GM12878 (cell line): ENCODE results near the gene SLCO4A1. TPM values are rescaled to one million over a fixed set of nuclear protein-coding genes. Genes with fewer than 3 reads are reported as not detected.

Experiments
- ATAC-seq: fragments of 200-7000 bp; cut with Tn5 transposase; 3 replicates; pipeline ENCODE4 v1.9.1; 2020; ENCODE audit warnings: mild to moderate bottlenecking, moderate library complexity
- BruUV-seq: library from RNA; stranded (reverse); fragments of 400-500 nt; replicated peaks from 2 replicates; lab custom pipeline; 2021; lab: Mats Ljungman, UMichigan
- CTCF ChIA-PET: fragments of 300-600 bp; sonication (Branson Sonifier 250); formaldehyde crosslinking; extraction: SDS; loops from one replicate; lab custom pipeline; 2021; ENCODE audit warnings: inconsistent platforms; lab: Yijun Ruan, JAX
- POLR2A ChIA-PET: fragments of 350-600 bp; formaldehyde crosslinking; extraction: SDS; loops from one replicate; lab custom pipeline; 2021; ENCODE audit warnings: inconsistent platforms; lab: Charles Lee
- RAD21 ChIA-PET: fragments of 300-600 bp; sonication (Branson Sonifier 250); formaldehyde crosslinking; loops from one replicate; lab custom pipeline; 2023; ENCODE audit warnings: antibody characterized with exemption; ENCODE audit not compliant: unreplicated experiment; lab: Charles Lee
- SMC1A ChIA-PET: fragments of 300-600 bp; sonication (Branson Sonifier 250); formaldehyde crosslinking; loops from one replicate; lab custom pipeline; 2023; ENCODE audit not compliant: unreplicated experiment, uncharacterized antibody; lab: Charles Lee
- DNase-seq: peaks from one replicate; pipeline ENCODE4 v3.0.0-alpha.2; 2011; ENCODE audit warnings: low read depth, low spot score
- FAIRE-seq: peaks from 3 replicates; lab custom pipeline; 2011; peaks lifted over from hg19 to GRCh38; lab: Jason Lieb, UNC
- H2AFZ ChIP-seq: 2 replicates; pipeline ENCODE4 v1.6.0; 2011; ENCODE audit warnings: low read depth, low read length, control low read depth; ENCODE audit not compliant: control insufficient read depth
- H3K27ac ChIP-seq: 2 replicates; pipeline ENCODE4 v1.5.1; 2011; ENCODE audit warnings: control low read depth; ENCODE audit not compliant: control insufficient read depth, insufficient read depth
- H3K27me3 ChIP-seq, 2 experiments: replicated peaks in 1 of 2; 2 replicates each; pipeline versions ENCODE4 v1.6.0 to v1.6.1; 2011; ENCODE audit warnings: low read length in 1 of 2; ENCODE audit not compliant: control insufficient read depth in 2 of 2, insufficient read depth in 2 of 2
- H3K36me3 ChIP-seq, 2 experiments: 2 replicates each; pipeline ENCODE4 v1.5.1; 2011; ENCODE audit warnings: low read length in 1 of 2; ENCODE audit not compliant: control insufficient read depth in 2 of 2, insufficient read depth in 2 of 2
- H3K4me1 ChIP-seq: 2 replicates; pipeline ENCODE4 v1.6.1; 2011; ENCODE audit warnings: mild to moderate bottlenecking, low read length, moderate library complexity, mixed read lengths; ENCODE audit not compliant: control insufficient read depth, insufficient read depth
- H3K4me2 ChIP-seq: 2 replicates; pipeline ENCODE4 v1.6.0; 2011; ENCODE audit warnings: control low read depth; ENCODE audit not compliant: control insufficient read depth, insufficient read depth
- H3K4me3 ChIP-seq: fragments of 200-600 bp; sonication (generic); 2 replicates; pipeline ENCODE4 v1.5.1; 2016
- H3K79me2 ChIP-seq: 2 replicates; pipeline ENCODE4 v1.6.0; 2011; ENCODE audit warnings: low read length; ENCODE audit not compliant: control insufficient read depth, insufficient read depth
- H3K9ac ChIP-seq: 2 replicates; pipeline ENCODE4 v1.8.0; 2011; ENCODE audit warnings: low read length, control low read depth, mixed read lengths; ENCODE audit not compliant: control insufficient read depth, insufficient read depth
- H3K9me3 ChIP-seq: replicated peaks from 3 replicates; pipeline ENCODE4 v1.5.1; 2011; ENCODE audit warnings: mild to moderate bottlenecking, low read length; ENCODE audit not compliant: control insufficient read depth, insufficient read depth
- H4K20me1 ChIP-seq: 2 replicates; pipeline ENCODE4 v1.6.0; 2011; ENCODE audit not compliant: control insufficient read depth, insufficient read depth
- BACH1 ChIP-seq: fragments of 450-650 bp; IDR thresholded peaks from 2 replicates; pipeline ENCODE4 v1.6.1; 2017; ENCODE audit warnings: mild to moderate bottlenecking, borderline replicate concordance
- CBFB ChIP-seq: IDR thresholded peaks from 2 replicates; pipeline ENCODE4 v1.6.1; 2016; ENCODE audit warnings: antibody characterized with exemption, low read depth
- DPF2 ChIP-seq: fragments of 450-650 bp; IDR thresholded peaks from 2 replicates; pipeline ENCODE4 v1.6.1; 2017; ENCODE audit warnings: mild to moderate bottlenecking
- GATAD2B ChIP-seq: fragments of 450-650 bp; conservative IDR thresholded peaks from 2 replicates; pipeline ENCODE4 v1.6.1; 2017; ENCODE audit warnings: low read depth, mild to moderate bottlenecking, moderate library complexity
- MEF2A ChIP-seq: IDR thresholded peaks from 2 replicates; pipeline ENCODE4 v1.6.1; 2011; ENCODE audit warnings: low read depth, mild to moderate bottlenecking, low read length, moderate library complexity; ENCODE audit not compliant: insufficient read depth
- RAD51 ChIP-seq: fragments of 450-650 bp; IDR thresholded peaks from 2 replicates; pipeline ENCODE4 v1.6.1; 2016; ENCODE audit warnings: moderate library complexity, mild to moderate bottlenecking, inconsistent platforms
- WGBS: methylation state at CpG from one replicate; pipeline ENCODE4 v1.1.6; 2016; ENCODE audit warnings: low lambda C conversion rate; ENCODE audit not compliant: insufficient replicate concordance, insufficient coverage; ENCODE audit errors: missing lambda C conversion rate; 5-methylcytosine and 5-hydroxymethylcytosine counted together
- in situ Hi-C: fragments of 300-500 bp; cut with MboI; formaldehyde crosslinking; loops from 9 replicates; pipeline ENCODE4 v1.14.3; 2018; ENCODE audit warnings: mixed read lengths
- intact Hi-C: fragments of 100-400 bp; cut with micrococcal nuclease; formaldehyde crosslinking; loops from one replicate; pipeline ENCODE4 v1.14.2; 2022; ENCODE audit not compliant: unreplicated experiment
- polyA plus RNA-seq, 11 experiments: library from polyadenylated mRNA; depleted of rRNA in 4 of 11; unstranded in 6 of 11; stranded (reverse) in 5 of 11; fragments of >200 nt; fragmentation: Nextera tagmentation in 4 of 11; fragmentation: Illumina TruSeq in 1 of 11; extraction: Ambion mirVana in 4 of 11; extraction: Trizol in 1 of 11; gene quantifications; 1 replicate in 1 of 11; 2 replicates in 10 of 11; pipeline versions ENCODE4 v1.2.1 to v1.2.3, GENCODE V29; 2011 to 2016; ENCODE audit warnings: inconsistent platforms in 2 of 11, missing spikeins in 2 of 11, low read depth in 1 of 11
- total RNA-seq, 4 experiments: library from RNA; depleted of rRNA in 3 of 4; stranded (reverse); fragments of >200 nt in 3 of 4; fragmentation: Illumina TruSeq in 1 of 4; extraction: Trizol in 1 of 4; gene quantifications; 2 replicates each; pipeline versions ENCODE4 v1.2.1 to v1.2.3, GENCODE V29; 2013 to 2021
- TF ChIP-seq, protein P1 (sequence below): fragments of 450-650 bp; IDR thresholded peaks from 2 replicates; pipeline ENCODE4 v1.6.1; 2017; ENCODE audit warnings: mild to moderate bottlenecking, moderate library complexity
- TF ChIP-seq, protein P2 (sequence below): fragments of 450-650 bp; formaldehyde crosslinking; IDR thresholded peaks from 2 replicates; pipeline ENCODE4 v1.4.0; 2022; ENCODE audit warnings: mild to moderate bottlenecking, moderate library complexity
- TF ChIP-seq, protein P3 (sequence below): fragments of 450-650 bp; IDR thresholded peaks from 2 replicates; pipeline ENCODE4 v1.6.1; 2018; ENCODE audit warnings: mild to moderate bottlenecking, low read depth, moderate library complexity; ENCODE audit not compliant: partially characterized antibody

SLCO4A1 gene
- total and polyA plus RNA-seq, 10 of the 15 experiments (the other 5 are each of a cell fraction or from before 2014, with no cell fraction given): 2.1 to 30.7 (median 12.0) TPM

DNA sequence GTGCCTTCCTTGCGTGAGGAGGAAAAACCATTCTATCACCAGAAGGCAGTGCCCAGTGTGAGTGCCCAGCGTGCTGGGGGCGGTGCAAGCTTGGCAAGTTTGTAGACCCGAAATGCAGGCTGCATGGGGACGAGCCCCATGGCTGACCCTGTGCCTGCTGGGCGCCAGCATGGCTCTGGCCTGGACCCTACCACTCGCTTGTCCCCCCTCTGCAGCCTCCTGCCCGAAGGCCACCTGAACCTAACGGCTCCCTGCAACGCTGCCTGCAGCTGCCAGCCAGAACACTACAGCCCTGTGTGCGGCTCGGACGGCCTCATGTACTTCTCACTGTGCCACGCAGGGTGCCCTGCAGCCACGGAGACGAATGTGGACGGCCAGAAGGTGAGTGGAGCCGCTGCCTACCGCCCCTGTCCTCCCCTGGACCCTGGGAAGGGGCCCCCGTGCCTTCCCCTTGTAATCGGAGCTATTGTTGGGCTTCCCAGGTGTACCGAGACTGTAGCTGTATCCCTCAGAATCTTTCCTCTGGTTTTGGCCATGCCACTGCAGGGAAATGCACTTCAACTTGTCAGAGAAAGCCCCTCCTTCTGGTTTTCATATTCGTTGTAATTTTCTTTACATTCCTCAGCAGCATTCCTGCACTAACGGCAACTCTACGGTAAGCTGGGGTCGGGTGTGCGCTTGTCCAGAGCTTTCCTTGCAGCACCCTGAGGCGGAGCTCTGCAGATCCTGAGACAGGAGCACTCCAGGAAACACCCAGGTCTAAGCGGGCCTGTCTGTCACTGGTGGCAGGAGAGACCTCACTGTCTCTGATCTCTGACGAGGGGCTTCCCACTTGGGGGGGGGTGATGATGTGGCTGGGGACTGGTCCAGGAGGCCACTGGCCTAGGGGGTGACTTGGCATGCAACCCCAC is 25.5 kb downstream of the SLCO4A1 start:
- POLR2A ChIA-PET: interaction anchor here (1.0 kb wide), 1 partner anchor 90 kb away, joined by 3 read pairs; no protein-coding TSS in a partner anchor
- in situ Hi-C loops: no loop called here
- no peak overlapping the region for H3K9ac ChIP-seq

More for the DNA sequence above, 25.5 kb downstream of the SLCO4A1 start:
- H3K79me2 ChIP-seq: no peaks in the 10 kb centered on the region
- no peak for TF ChIP-seq CBFB
- TF ChIP-seq, protein P1, sequence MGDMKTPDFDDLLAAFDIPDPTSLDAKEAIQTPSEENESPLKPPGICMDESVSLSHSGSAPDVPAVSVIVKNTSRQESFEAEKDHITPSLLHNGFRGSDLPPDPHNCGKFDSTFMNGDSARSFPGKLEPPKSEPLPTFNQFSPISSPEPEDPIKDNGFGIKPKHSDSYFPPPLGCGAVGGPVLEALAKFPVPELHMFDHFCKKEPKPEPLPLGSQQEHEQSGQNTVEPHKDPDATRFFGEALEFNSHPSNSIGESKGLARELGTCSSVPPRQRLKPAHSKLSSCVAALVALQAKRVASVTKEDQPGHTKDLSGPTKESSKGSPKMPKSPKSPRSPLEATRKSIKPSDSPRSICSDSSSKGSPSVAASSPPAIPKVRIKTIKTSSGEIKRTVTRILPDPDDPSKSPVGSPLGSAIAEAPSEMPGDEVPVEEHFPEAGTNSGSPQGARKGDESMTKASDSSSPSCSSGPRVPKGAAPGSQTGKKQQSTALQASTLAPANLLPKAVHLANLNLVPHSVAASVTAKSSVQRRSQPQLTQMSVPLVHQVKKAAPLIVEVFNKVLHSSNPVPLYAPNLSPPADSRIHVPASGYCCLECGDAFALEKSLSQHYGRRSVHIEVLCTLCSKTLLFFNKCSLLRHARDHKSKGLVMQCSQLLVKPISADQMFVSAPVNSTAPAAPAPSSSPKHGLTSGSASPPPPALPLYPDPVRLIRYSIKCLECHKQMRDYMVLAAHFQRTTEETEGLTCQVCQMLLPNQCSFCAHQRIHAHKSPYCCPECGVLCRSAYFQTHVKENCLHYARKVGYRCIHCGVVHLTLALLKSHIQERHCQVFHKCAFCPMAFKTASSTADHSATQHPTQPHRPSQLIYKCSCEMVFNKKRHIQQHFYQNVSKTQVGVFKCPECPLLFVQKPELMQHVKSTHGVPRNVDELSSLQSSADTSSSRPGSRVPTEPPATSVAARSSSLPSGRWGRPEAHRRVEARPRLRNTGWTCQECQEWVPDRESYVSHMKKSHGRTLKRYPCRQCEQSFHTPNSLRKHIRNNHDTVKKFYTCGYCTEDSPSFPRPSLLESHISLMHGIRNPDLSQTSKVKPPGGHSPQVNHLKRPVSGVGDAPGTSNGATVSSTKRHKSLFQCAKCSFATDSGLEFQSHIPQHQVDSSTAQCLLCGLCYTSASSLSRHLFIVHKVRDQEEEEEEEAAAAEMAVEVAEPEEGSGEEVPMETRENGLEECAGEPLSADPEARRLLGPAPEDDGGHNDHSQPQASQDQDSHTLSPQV: no peak
- TF ChIP-seq RAD51: no peak
- TF ChIP-seq BACH1: no peak
- TF ChIP-seq MEF2A: no peak
- TF ChIP-seq, protein P2, sequence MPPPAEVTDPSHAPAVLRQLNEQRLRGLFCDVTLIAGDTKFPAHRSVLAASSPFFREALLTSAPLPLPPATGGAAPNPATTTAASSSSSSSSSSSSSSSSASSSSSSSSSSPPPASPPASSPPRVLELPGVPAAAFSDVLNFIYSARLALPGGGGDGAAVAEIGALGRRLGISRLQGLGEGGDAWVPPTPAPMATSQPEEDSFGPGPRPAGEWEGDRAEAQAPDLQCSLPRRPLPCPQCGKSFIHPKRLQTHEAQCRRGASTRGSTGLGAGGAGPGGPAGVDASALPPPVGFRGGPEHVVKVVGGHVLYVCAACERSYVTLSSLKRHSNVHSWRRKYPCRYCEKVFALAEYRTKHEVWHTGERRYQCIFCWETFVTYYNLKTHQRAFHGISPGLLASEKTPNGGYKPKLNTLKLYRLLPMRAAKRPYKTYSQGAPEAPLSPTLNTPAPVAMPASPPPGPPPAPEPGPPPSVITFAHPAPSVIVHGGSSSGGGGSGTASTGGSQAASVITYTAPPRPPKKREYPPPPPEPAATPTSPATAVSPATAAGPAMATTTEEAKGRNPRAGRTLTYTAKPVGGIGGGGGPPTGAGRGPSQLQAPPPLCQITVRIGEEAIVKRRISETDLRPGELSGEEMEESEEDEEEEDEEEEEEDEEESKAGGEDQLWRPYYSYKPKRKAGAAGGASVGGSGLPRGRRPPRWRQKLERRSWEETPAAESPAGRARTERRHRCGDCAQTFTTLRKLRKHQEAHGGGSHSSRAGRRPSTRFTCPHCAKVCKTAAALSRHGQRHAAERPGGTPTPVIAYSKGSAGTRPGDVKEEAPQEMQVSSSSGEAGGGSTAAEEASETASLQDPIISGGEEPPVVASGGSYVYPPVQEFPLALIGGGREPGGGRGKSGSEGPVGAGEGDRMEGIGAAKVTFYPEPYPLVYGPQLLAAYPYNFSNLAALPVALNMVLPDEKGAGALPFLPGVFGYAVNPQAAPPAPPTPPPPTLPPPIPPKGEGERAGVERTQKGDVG (CRISPR knock-in tag): no peak
- no peak for TF ChIP-seq DPF2
- no peak for TF ChIP-seq GATAD2B
- TF ChIP-seq, protein P3, sequence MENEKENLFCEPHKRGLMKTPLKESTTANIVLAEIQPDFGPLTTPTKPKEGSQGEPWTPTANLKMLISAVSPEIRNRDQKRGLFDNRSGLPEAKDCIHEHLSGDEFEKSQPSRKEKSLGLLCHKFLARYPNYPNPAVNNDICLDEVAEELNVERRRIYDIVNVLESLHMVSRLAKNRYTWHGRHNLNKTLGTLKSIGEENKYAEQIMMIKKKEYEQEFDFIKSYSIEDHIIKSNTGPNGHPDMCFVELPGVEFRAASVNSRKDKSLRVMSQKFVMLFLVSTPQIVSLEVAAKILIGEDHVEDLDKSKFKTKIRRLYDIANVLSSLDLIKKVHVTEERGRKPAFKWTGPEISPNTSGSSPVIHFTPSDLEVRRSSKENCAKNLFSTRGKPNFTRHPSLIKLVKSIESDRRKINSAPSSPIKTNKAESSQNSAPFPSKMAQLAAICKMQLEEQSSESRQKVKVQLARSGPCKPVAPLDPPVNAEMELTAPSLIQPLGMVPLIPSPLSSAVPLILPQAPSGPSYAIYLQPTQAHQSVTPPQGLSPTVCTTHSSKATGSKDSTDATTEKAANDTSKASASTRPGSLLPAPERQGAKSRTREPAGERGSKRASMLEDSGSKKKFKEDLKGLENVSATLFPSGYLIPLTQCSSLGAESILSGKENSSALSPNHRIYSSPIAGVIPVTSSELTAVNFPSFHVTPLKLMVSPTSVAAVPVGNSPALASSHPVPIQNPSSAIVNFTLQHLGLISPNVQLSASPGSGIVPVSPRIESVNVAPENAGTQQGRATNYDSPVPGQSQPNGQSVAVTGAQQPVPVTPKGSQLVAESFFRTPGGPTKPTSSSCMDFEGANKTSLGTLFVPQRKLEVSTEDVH: no peak
- no peak overlapping the region for H3K27ac ChIP-seq
- no peak overlapping the region for H2AFZ ChIP-seq
- no TSS peak for BruUV-seq
- CTCF ChIA-PET: interaction anchor here (0.8 to 1.0 kb wide), 3 partner anchors 12 to 124 kb away, joined by 3 to 5 read pairs (median 5); no protein-coding TSS in a partner anchor
- no peak overlapping the region for H3K4me3 ChIP-seq
- intact Hi-C loops: loop anchor here (1.0 kb wide), 2 partner anchors 124 to 141 kb away; no protein-coding TSS in a partner anchor
- H3K4me1 ChIP-seq: no peaks in the 10 kb centered on the region
- DNase-seq: no peak
- no peaks in the 10 kb centered on the region for H3K9me3 ChIP-seq
- ATAC-seq: no peak
- SMC1A ChIA-PET: no interaction called here
- RAD21 ChIA-PET: interaction anchor here (0.7 kb wide), 1 partner anchor 123 kb away, joined by 3 read pairs; no protein-coding TSS in a partner anchor
- H3K4me2 ChIP-seq: no peak overlapping the region
- 93% methylated on average over 30 of the region's 30 CpGs for WGBS
- peaks cover 3 to 4% of the 10 kb centered on the region in 2 experiments; a peak in 3 of 4 replicates for H3K36me3 ChIP-seq
- no peak for FAIRE-seq
- no peaks in the 10 kb centered on the region for H3K27me3 ChIP-seq
- no peaks in the 10 kb centered on the region for H4K20me1 ChIP-seq
